OCI-LY7 (cell line): ENCODE results near the gene PLAAT1. TPM values are rescaled to one million over a fixed set of nuclear protein-coding genes. Genes with fewer than 3 reads are reported as not detected.

Experiments
- BruUV-seq: library from RNA; stranded (reverse); fragments of 400-500 nt; replicated peaks from 2 replicates; lab custom pipeline; 2021; lab: Mats Ljungman, UMichigan
- CTCF ChIA-PET: fragments of 300-600 bp; sonication (Branson Sonifier 250); formaldehyde crosslinking; loops from one replicate; lab custom pipeline; 2022; ENCODE audit warnings: antibody characterized with exemption; ENCODE audit not compliant: unreplicated experiment; lab: Charles Lee
- POLR2A ChIA-PET: fragments of 300-600 bp; sonication (Branson Sonifier 250); formaldehyde crosslinking; loops from one replicate; lab custom pipeline; 2022; ENCODE audit warnings: antibody characterized with exemption; lab: Charles Lee
- DNase-seq: peaks from one replicate; pipeline ENCODE4 v3.0.0-alpha.2; 2015; ENCODE audit warnings: low spot score
- H2AFZ ChIP-seq: fragments of 200-600 bp; sonication (generic), shearing (Covaris generic); 2 replicates; pipeline ENCODE4 v1.6.1; 2014; ENCODE audit warnings: mild to moderate bottlenecking, antibody characterized with exemption, low read length, moderate library complexity
- H3K27ac ChIP-seq: fragments of 200-600 bp; sonication (generic); 2 replicates; pipeline ENCODE4 v1.5.1; 2014; ENCODE audit warnings: mixed run types, low read depth, mild to moderate bottlenecking, moderate library complexity, low read length, inconsistent platforms; ENCODE audit not compliant: poor library complexity, severe bottlenecking
- H3K36me3 ChIP-seq: fragments of 200-600 bp; sonication (generic); 2 replicates; pipeline ENCODE4 v1.6.1; 2014; ENCODE audit warnings: mild to moderate bottlenecking, antibody characterized with exemption, low read length, moderate library complexity, mixed read lengths; ENCODE audit not compliant: insufficient read depth
- H3K4me1 ChIP-seq: fragments of 200-600 bp; sonication (generic); 2 replicates; pipeline ENCODE4 v1.5.1; 2014; ENCODE audit warnings: mild to moderate bottlenecking, low read length; ENCODE audit not compliant: insufficient read depth, poor library complexity, severe bottlenecking
- H3K4me2 ChIP-seq: fragments of 200-600 bp; sonication (generic); 2 replicates; pipeline ENCODE4 v1.6.1; 2014; ENCODE audit warnings: mild to moderate bottlenecking, low read length
- H3K4me3 ChIP-seq: fragments of 200-600 bp; sonication (generic); 2 replicates; pipeline ENCODE4 v1.5.1; 2014; ENCODE audit warnings: mild to moderate bottlenecking, low read depth, low read length; ENCODE audit not compliant: poor library complexity, severe bottlenecking
- H3K79me2 ChIP-seq: fragments of 200-600 bp; sonication (generic); 2 replicates; pipeline ENCODE4 v1.6.1; 2016; ENCODE audit warnings: low read depth, mild to moderate bottlenecking, low read length, moderate library complexity, mixed read lengths; ENCODE audit not compliant: insufficient read depth
- H3K9me2 ChIP-seq: fragments of 200-600 bp; sonication (generic); 2 replicates; pipeline ENCODE4 v1.6.1; 2016; ENCODE audit warnings: mild to moderate bottlenecking, low read length, mixed read lengths; ENCODE audit not compliant: insufficient read depth
- H3K9me3 ChIP-seq: fragments of 200-600 bp; sonication (generic); 2 replicates; pipeline ENCODE4 v1.6.1; 2014; ENCODE audit warnings: mild to moderate bottlenecking, mixed run types, low read length, mixed read lengths
- H4K20me1 ChIP-seq: fragments of 200-600 bp; sonication (generic); 2 replicates; pipeline ENCODE4 v1.6.1; 2014; ENCODE audit warnings: mild to moderate bottlenecking, antibody characterized with exemption, low read length, moderate library complexity, mixed read lengths; ENCODE audit not compliant: insufficient read depth
- CTCF ChIP-seq: fragments of 200-600 bp; sonication (generic); conservative IDR thresholded peaks from 2 replicates; pipeline ENCODE4 v1.5.1; 2014; ENCODE audit warnings: mild to moderate bottlenecking, antibody characterized with exemption, low read length, moderate library complexity, mixed read lengths
- EZH2phosphoT487 ChIP-seq: fragments of 200-600 bp; sonication (generic); IDR thresholded peaks from 2 replicates; pipeline ENCODE4 v1.6.1; 2018; ENCODE audit warnings: low read depth, borderline replicate concordance, mild to moderate bottlenecking, mixed run types, antibody characterized with exemption, low read length, moderate library complexity, mixed read lengths
- intact Hi-C: fragments of 100-400 bp; cut with micrococcal nuclease; formaldehyde crosslinking; loops from one replicate; pipeline ENCODE4 v1.10.0; 2022; ENCODE audit not compliant: unreplicated experiment
- total RNA-seq, 2 experiments: library from RNA; depleted of rRNA in 1 of 2; stranded (reverse); fragments of >200 nt in 1 of 2; shearing (Covaris generic) in 1 of 2; gene quantifications; 2 replicates each; pipeline ENCODE4 v1.2.3, GENCODE V29; 2014 to 2022

PLAAT1 gene
- total RNA-seq, 2 experiments from 2014 or later: not detected

DNA sequence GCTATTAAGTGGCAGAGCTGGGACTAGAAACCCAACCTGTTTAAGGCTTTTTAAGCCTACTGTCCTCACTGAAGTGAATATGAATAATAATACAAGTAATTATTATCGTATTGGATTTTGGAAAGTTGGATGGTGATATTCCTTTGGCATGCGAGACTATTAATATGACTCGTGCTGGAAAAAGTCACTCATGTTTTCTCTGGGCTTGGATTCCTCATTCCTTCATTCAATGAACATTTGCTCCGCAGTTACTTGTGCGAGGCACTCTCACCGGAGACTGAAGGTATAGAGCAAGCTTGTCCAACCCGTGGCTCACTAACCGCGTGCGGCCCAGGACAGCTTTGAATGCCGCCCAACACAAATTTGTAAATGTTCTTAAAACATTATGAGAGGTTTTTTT lies 694 bp downstream of the PLAAT1 start:
- Histone ChIP-seq H3K9me3 (no peaks in the 10 kb centered on the region), H3K4me1 (no peaks in the 10 kb centered on the region), H3K36me3 (no peaks in the 10 kb centered on the region), H3K4me3 (no peak overlapping the region), H3K9me2 (no peaks in the 10 kb centered on the region), H3K27ac (no peak overlapping the region), H3K4me2 (no peak overlapping the region), H2AFZ (no peak overlapping the region), H4K20me1 (no peaks in the 10 kb centered on the region), H3K79me2 (no peaks in the 10 kb centered on the region)
- ChIA-PET POLR2A (interaction anchor here (0.6 to 0.7 kb wide), 2 partner anchors 15 to 25 kb away, joined by 3 read pairs; no protein-coding TSS in a partner anchor), CTCF (no interaction called here)
- intact Hi-C loops: no loop called here
- DNase-seq: no peak
- BruUV-seq: no TSS peak
- TF ChIP-seq EZH2phosphoT487: no peak
- no peak for TF ChIP-seq CTCF

DNA sequence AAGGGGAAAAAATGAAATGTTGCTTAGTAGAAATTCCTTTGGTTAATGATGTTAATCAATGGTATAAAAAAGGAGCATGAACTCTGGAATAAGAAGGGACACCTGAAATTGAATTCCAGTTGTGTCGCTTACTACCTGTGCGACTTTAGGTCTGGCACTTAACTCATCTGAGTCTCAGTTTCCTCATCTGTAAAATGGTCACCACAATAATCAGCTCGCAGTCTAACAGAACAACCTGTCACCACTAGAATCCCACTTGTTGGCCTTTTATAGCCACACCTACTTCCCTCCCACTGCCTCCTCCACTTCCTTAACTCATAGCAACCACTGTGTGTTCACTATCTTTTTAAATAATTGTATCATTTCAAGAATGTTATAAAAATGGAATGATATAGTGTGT lies 2.5 kb downstream of the PLAAT1 start:
- H3K36me3 ChIP-seq: no peaks in the 10 kb centered on the region
- no TSS peak for BruUV-seq
- no peak overlapping the region for H3K4me3 ChIP-seq
- H3K4me2 ChIP-seq: no peak overlapping the region
- intact Hi-C loops: no loop called here
- H3K79me2 ChIP-seq: no peaks in the 10 kb centered on the region
- no peak overlapping the region for H2AFZ ChIP-seq
- TF ChIP-seq CTCF (no peak), EZH2phosphoT487 (no peak)
- no peak overlapping the region for H3K27ac ChIP-seq
- no peaks in the 10 kb centered on the region for H4K20me1 ChIP-seq
- ChIA-PET CTCF (no interaction called here), POLR2A (no interaction called here)
- DNase-seq: no peak
- no peaks in the 10 kb centered on the region for H3K9me2 ChIP-seq
- H3K9me3 ChIP-seq: 0 out of 2 replicates have a peak, but pooled peaks cover 6% of the 10 kb centered on the region
- no peaks in the 10 kb centered on the region for H3K4me1 ChIP-seq

DNA sequence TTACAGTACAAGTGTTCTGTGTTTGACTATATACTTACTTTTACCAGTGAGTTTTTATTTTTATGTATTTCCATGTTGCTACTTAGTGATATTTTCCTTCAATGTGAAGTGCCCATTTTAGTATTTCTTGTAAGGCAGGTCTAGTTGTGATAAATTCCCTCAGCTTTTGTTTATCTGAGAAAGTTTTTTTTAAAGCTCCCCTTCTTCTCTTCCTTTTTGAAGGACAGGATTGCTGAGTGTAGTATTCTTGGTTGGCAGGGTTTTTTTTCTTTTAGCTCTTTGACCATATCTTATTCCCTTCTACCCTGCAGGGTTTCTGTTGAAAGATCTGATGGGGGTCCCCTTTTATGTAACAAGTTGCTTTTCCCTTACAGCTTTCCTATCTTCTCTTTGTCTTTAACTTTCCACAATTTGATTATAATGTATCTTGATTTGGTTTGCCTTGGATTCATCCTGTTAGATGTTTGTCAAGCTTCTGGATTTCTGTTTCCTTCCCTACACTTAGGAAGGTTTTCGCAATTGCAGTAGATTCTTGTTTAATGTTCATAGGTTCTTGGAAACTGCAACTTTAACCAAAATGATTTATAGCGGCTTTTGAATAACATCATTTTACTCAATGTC lies 7.9 kb downstream of the PLAAT1 start:
- Histone ChIP-seq H3K27ac (no peak overlapping the region), H3K4me1 (no peaks in the 10 kb centered on the region), H3K4me2 (no peak overlapping the region), H3K9me3 (0 out of 2 replicates have a peak, but pooled peaks cover 6% of the 10 kb centered on the region), H3K79me2 (no peaks in the 10 kb centered on the region), H3K36me3 (no peaks in the 10 kb centered on the region), H2AFZ (no peak overlapping the region), H3K9me2 (no peaks in the 10 kb centered on the region), H4K20me1 (no peaks in the 10 kb centered on the region), H3K4me3 (no peak overlapping the region)
- CTCF ChIA-PET: no interaction called here
- intact Hi-C loops: no loop called here
- DNase-seq: no peak
- POLR2A ChIA-PET: interaction anchor here (0.5 to 0.6 kb wide), 2 partner anchors 134 to 734 kb away, joined by 3 read pairs; no protein-coding TSS in a partner anchor
- BruUV-seq: no TSS peak
- no peak for TF ChIP-seq EZH2phosphoT487
- no peak for TF ChIP-seq CTCF
